ENCODE results near the gene FBXO7.
"Not testable (repeated sequence)": the region's sequence is repeated elsewhere in the genome, so short reads cannot be mapped to it uniquely, and the experiment has no call there.

The FBXO7 gene

GRCh38 chr22:32474635-32475467 lies at the start of gene FBXO7:
Gene FBXO7, plus strand, starts transcription at chr22:32474811. Its CDS starts 192 bp downstream, at chr22:32475003.
- peak; percentile 79 for DNase-seq (ENCODE audit: low read depth, low spot score)

- no peak for DNase-seq (ENCODE audit: low read depth, low spot score)
Observed at GRCh38 chr22:32426881-32427280, 47.7 kb upstream of the FBXO7 start.

GRCh38 chr22:32430352-32430751 lies 44.3 kb upstream of the FBXO7 start:
- no peak for DNase-seq (ENCODE audit: low read depth, low spot score)

- no peak for DNase-seq (ENCODE audit: low read depth, low spot score)
Observed at GRCh38 chr22:32444068-32444467, 30.5 kb upstream of the FBXO7 start.

- no peak for DNase-seq (ENCODE audit: low read depth, low spot score)
Observed at GRCh38 chr22:32446321-32446720, 28.3 kb upstream of the FBXO7 start.

- DNase-seq (ENCODE audit: low read depth, low spot score): no peak
Observed at GRCh38 chr22:32448980-32449379, 25.6 kb upstream of the FBXO7 start.

- no peak for DNase-seq (ENCODE audit: low read depth, low spot score)
Observed at GRCh38 chr22:32457031-32457430, 17.6 kb upstream of the FBXO7 start.

GRCh38 chr22:32462452-32462851 lies 12.2 kb upstream of the FBXO7 start:
- no peak for DNase-seq (ENCODE audit: low read depth, low spot score)

- no peak for DNase-seq (ENCODE audit: low read depth, low spot score)
Observed at GRCh38 chr22:32465661-32466060, 8.9 kb upstream of the FBXO7 start.

GRCh38 chr22:32466496-32466895 lies 8.1 kb upstream of the FBXO7 start:
- DNase-seq (ENCODE audit: low read depth, low spot score): no peak

GRCh38 chr22:32469799-32470212 lies 4.8 kb upstream of the FBXO7 start:
- no peak for DNase-seq (ENCODE audit: low read depth, low spot score)

- DNase-seq (ENCODE audit: low read depth, low spot score): no peak
Observed at GRCh38 chr22:32473388-32473952, 1.1 kb upstream of the FBXO7 start.

GRCh38 chr22:32475468-32476010 lies 928 bp downstream of the FBXO7 start:
- DNase-seq (ENCODE audit: low read depth, low spot score): no peak

- no peak for DNase-seq (ENCODE audit: low read depth, low spot score)
Observed at GRCh38 chr22:32476281-32477195, 1.9 kb downstream of the FBXO7 start.

GRCh38 chr22:32477596-32477995 lies 3.0 kb downstream of the FBXO7 start:
- no peak for DNase-seq (ENCODE audit: low read depth, low spot score)

GRCh38 chr22:32478552-32478951 lies 3.9 kb downstream of the FBXO7 start:
- not testable (repeated sequence) for DNase-seq (ENCODE audit: low read depth, low spot score)

- no peak for DNase-seq (ENCODE audit: low read depth, low spot score)
Observed at GRCh38 chr22:32478994-32479393, 4.4 kb downstream of the FBXO7 start.

GRCh38 chr22:32480238-32480637 lies 5.6 kb downstream of the FBXO7 start:
- DNase-seq (ENCODE audit: low read depth, low spot score): no peak

- DNase-seq (ENCODE audit: low read depth, low spot score): no peak
Observed at GRCh38 chr22:32482708-32483107, 8.1 kb downstream of the FBXO7 start.

GRCh38 chr22:32486656-32487390 lies 12.2 kb downstream of the FBXO7 start:
- DNase-seq (ENCODE audit: low read depth, low spot score): no peak

- no peak for DNase-seq (ENCODE audit: low read depth, low spot score)
Observed at GRCh38 chr22:32487461-32487860, 12.8 kb downstream of the FBXO7 start.

Data from smooth muscle cell of the brain vasculature (primary cell).